Adrenal gland (tissue), 12 donors: ENCODE measurements around the gene TBL3. TPM values are rescaled to one million over a fixed set of nuclear protein-coding genes. Genes with fewer than 3 reads are reported as not detected.

ENCODE experiments used
- DNase-seq, 7 donors: peaks; one replicate each; pipeline ENCODE4 v3.0.0-alpha.2; 2019 to 2020
- H3K27ac ChIP-seq, 5 donors: fragments of 200-600 bp; sonication (generic) in 4 of 5; 1 replicate in 3 of 5; 2 replicates in 2 of 5; pipeline versions ENCODE4 v1.5.1 to v1.8.0; 2016 to 2020; ENCODE audit warnings: mild to moderate bottlenecking in 1 of 5
- H3K27me3 ChIP-seq: fragments of 200-600 bp; 2 replicates; pipeline ENCODE4 v1.8.0; 2021
- H3K36me3 ChIP-seq, 2 donors: fragments of 200-600 bp; replicated peaks in 1 of 2; 1 replicate in 1 of 2; 2 replicates in 1 of 2; pipeline versions ENCODE4 v1.5.1 to v1.8.0; 2018 to 2022
- H3K4me1 ChIP-seq, 2 donors: fragments of 200-600 bp; replicated peaks in 1 of 2; 1 replicate in 1 of 2; 2 replicates in 1 of 2; pipeline versions ENCODE4 v1.5.1 to v1.8.0; 2018 to 2021
- H3K4me3 ChIP-seq, 4 donors: fragments of 200-600 bp; sonication (generic) in 3 of 4; one replicate each; pipeline ENCODE4 v1.5.1; 2016 to 2018
- H3K9me3 ChIP-seq, 3 donors: fragments of 200-600 bp; sonication (generic) in 1 of 3; replicated peaks in 1 of 3; 1 replicate in 2 of 3; 2 replicates in 1 of 3; pipeline versions ENCODE4 v1.5.1 to v1.8.0; 2016 to 2021
- CTCF ChIP-seq, 6 experiments: fragments of 450-650 bp in 4 of 6; fragments of 200-600 bp in 2 of 6; sonication (generic) in 1 of 6; IDR thresholded peaks; 1 replicate in 5 of 6; 2 replicates in 1 of 6; pipeline versions ENCODE4 v1.5.1 to v1.8.0; 2016 to 2021; ENCODE audit warnings: antibody characterized with exemption in 6 of 6, mild to moderate bottlenecking in 2 of 6, moderate library complexity in 1 of 6
- POLR2A ChIP-seq, 2 donors: fragments of 450-650 bp; IDR thresholded peaks; one replicate each; pipeline ENCODE4 v1.6.1; 2017; ENCODE audit warnings: antibody characterized with exemption in 2 of 2, mild to moderate bottlenecking in 2 of 2, moderate library complexity in 1 of 2
- WGBS, 4 donors: extraction: QIAGEN DNeasy Blood & Tissue Kit in 2 of 4; methylation state at CpG; one replicate each; pipeline versions ENCODE4 v1.1.5 to v1.1.7; 2013 to 2017; 5-methylcytosine and 5-hydroxymethylcytosine counted together
- intact Hi-C, 2 donors: fragments of 100-400 bp; cut with DNase I; formaldehyde crosslinking; loops; one replicate each; pipeline versions ENCODE4 v1.14.1 to v1.15.0; 2022 to 2023
- polyA plus RNA-seq, 3 donors: library from polyadenylated mRNA; stranded (reverse); fragments of 200-250 nt in 2 of 3; fragments of 350-450 nt in 1 of 3; fragmentation: Illumina TruSeq in 1 of 3; extraction: RNeasy Lipid Tissue Mini Kit (QIAGEN cat#74804) in 1 of 3; gene quantifications; one replicate each; pipeline ENCODE4 v1.2.3, GENCODE V29; 2013 to 2014
- total RNA-seq, 9 donors: library from RNA; depleted of rRNA in 4 of 9; stranded (reverse); fragments of >200 nt in 4 of 9; fragments of 120-200 nt in 1 of 9; fragmentation: NEBNext Ultra II Directional in 1 of 9; extraction: Animal tissue kit (Norgen Biotek cat#: 25700) in 1 of 9; gene quantifications; one replicate each; pipeline versions ENCODE4 v1.1.0 to v1.2.4, GENCODE V29; 2013 to 2023
- donor health status: healthy with polysubstance abuse.
- donor health status: Bipolar disorder and iron deficiency.
- donor health status: DM: yes; HTN: yes; CAD: no.
- donor health status: DM: no; HTN: no; CAD: no.
- donor health status: DM: no; HTN: no; CAD: no.
- donor health status: DM: yes; HTN: yes; CAD: no.

Gene TBL3
- total and polyA plus RNA-seq, 12 donors = 10.8 to 137 (median 36.2) TPM

DNA sequence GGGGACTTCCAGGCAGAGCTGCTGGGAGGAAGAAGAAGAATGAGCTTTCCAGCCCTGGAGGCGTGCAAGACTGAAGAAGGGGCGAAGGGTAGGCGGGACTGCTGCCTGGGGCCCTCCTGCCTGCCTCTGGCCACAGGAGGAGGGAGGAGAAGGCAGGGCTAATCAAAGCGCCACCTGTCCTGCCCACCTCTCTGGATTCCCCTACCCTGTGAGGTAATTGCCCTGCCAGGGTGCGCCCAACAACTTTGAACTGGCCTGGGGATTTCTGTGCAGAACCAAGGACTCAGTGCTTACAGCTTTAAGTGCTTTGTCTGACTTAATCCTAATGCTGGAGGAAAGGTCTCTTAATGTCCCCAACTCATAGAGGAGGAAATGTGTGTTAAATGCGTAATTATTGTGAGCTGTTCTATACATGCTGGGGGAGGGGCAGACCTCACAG is 9.6 kb downstream of the TBL3 start, which contains the start of gene NOXO1:
TSS of gene NOXO1 (minus strand) at position 72 of the 439 bp plus-strand sequence. CDS start 290 bp downstream, outside the sequence.
- Histone ChIP-seq H3K4me1 (peaks cover 0 to 18% of the 10 kb centered on the region in 2 donors), H3K27me3 (peaks cover 26% of the 10 kb centered on the region), H3K4me3 (no peak within 1 kb of the TSS), H3K27ac (no peak within 1 kb of the TSS), H3K36me3 (peaks cover 0 to 36% of the 10 kb centered on the region in 2 donors), H3K9me3 (no peaks in the 10 kb centered on the region)
- WGBS, 4 donors = 29 to 48% (median 38%) methylated on average over 3 to 6 of the region's 6 CpGs
- intact Hi-C loops = no loop called here
- TF ChIP-seq POLR2A (IDR thresholded peaks at IDR 0.05) (no peak), CTCF (IDR thresholded peaks at IDR 0.05) (no peak)
- DNase-seq = no peak

- H3K27me3 ChIP-seq = peaks cover 26% of the 10 kb centered on the region
- peaks cover 0 to 36% of the 10 kb centered on the region in 2 donors for H3K36me3 ChIP-seq
- peaks cover 0 to 18% of the 10 kb centered on the region in 2 donors for H3K4me1 ChIP-seq
- 54 to 72% (median 65%) methylated on average over 4 to 5 of the region's 5 CpGs for WGBS, 4 donors
- TF ChIP-seq CTCF (IDR thresholded peaks at IDR 0.05) (no peak), POLR2A (IDR thresholded peaks at IDR 0.05) (no peak)
- H3K27ac ChIP-seq = no peak overlapping the region
- no peak overlapping the region for H3K4me3 ChIP-seq
- no peak for DNase-seq
- intact Hi-C loops = no loop called here
- no peaks in the 10 kb centered on the region for H3K9me3 ChIP-seq
Measured at GRCh38 chr16:1982013-1982433, 10.2 kb downstream of the TBL3 start.

- intact Hi-C loops = no loop called here
- TF ChIP-seq POLR2A (IDR thresholded peaks at IDR 0.05) = no peak
- peak in 1 of 6 experiments; percentile 7 for TF ChIP-seq CTCF (IDR thresholded peaks at IDR 0.05)
- WGBS, 4 donors = 24 to 30% (median 25%) methylated on average over 15 to 19 of the region's 19 CpGs
- Histone ChIP-seq H3K4me3 (peak overlapping the region in 2 of 4 donors; percentile 57 to 74), H3K27me3 (peaks cover 26% of the 10 kb centered on the region), H3K9me3 (no peaks in the 10 kb centered on the region), H3K36me3 (peaks cover 0 to 25% of the 10 kb centered on the region in 2 donors), H3K27ac (peak overlapping the region in 3 of 5 donors; percentile 11 to 74 (median 71)), H3K4me1 (peaks cover 0 to 18% of the 10 kb centered on the region in 2 donors)
- no peak for DNase-seq
Measured at GRCh38 chr16:1982991-1983543, 11.2 kb downstream of the TBL3 start.

DNA sequence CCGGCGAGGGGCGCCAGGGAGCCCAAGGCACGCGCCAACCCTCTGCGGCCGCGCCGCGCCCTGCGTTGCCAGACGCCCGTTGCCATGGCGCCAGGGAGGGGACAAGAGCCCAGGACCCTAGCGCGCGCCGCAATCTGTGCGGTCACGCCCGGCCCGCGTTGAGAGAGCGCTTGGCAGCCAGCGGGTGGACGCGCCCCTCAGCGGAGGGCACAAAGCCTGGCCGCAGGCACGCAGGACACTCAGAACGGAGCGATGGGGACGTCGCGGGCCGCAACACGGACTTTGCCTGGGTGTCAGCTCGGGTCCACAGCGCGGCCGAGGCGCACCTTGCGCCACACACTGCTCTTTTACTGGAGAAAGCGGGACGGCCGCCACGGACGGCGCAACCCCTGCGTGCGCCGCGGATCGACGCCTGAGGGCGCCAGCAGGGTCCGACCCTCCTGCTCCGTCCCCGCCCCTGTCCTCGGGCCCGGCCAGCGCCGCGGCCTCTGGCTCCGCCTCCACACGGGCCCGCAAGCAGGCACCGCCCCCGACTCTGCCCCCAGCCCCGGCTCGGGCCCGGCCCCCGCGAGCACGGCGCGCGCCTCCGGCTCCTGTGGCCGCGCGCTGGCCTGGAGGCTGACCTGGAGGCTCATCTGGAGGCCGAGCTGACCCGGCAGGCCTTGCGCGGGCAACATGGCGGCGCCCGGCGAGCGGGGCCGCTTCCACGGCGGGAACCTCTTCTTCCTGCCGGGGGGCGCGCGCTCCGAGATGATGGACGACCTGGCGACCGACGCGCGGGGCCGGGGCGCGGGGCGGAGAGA is 11.9 kb downstream of the TBL3 start, which contains the start of gene GFER:
TSS of gene GFER (plus strand) at position 650 of the 803 bp plus-strand sequence. CDS start at position 676, 26 bp downstream.
- no peaks in the 10 kb centered on the region for H3K9me3 ChIP-seq
- peak within 1 kb of the TSS in 3 of 5 donors; percentile 49 to 74 (median 71) for H3K27ac ChIP-seq
- H3K27me3 ChIP-seq = peaks cover 25% of the 10 kb centered on the region
- intact Hi-C loops = no loop called here
- DNase-seq = peak; percentile 84 to 92 (median 91)
- peak within 1 kb of the TSS; percentile 15 to 74 (median 44) for H3K4me3 ChIP-seq
- H3K4me1 ChIP-seq = peaks cover 0 to 18% of the 10 kb centered on the region in 2 donors
- whole genome bisulfite sequencing, 4 donors = 0 to 1% (median 0%) methylated on average over 1 to 109 of the region's 109 CpGs; no CpG with 5 or more reads in 1 of the 4 donors
- TF ChIP-seq CTCF (IDR thresholded peaks at IDR 0.05) = peak in 3 of 6 experiments; percentile 18 to 37 (median 20)
- peak; percentile 51 to 54 for TF ChIP-seq POLR2A (IDR thresholded peaks at IDR 0.05)
- peaks cover 0 to 19% of the 10 kb centered on the region in 2 donors for H3K36me3 ChIP-seq
